GM18499 (cell line): Measurements from ENCODE around the gene TRIM10.
"Not testable (repeated sequence)": the region's sequence is repeated elsewhere in the genome, so short reads cannot be mapped to it uniquely, and the experiment has no call there.

ENCODE experiments used
- ATAC-seq: cut with Tn5 transposase; IDR thresholded peaks from one replicate; pipeline ENCODE4 v1.9.1; 2021; ENCODE audit warnings: moderate number of reproducible peaks; ENCODE audit not compliant: insufficient read depth, unreplicated experiment

The TRIM10 gene

GRCh38 chr6:30131947-30132497 lies 29.0 kb downstream of the TRIM10 start:
- ATAC-seq, result no peak

GRCh38 chr6:30130887-30131862 lies 29.8 kb downstream of the TRIM10 start:
- ATAC-seq, result no peak

GRCh38 chr6:30130179-30130679 lies 30.8 kb downstream of the TRIM10 start:
- no peak for ATAC-seq

- no peak for ATAC-seq
Measured at GRCh38 chr6:30129265-30130178, 31.5 kb downstream of the TRIM10 start.

GRCh38 chr6:30127238-30128093 lies 33.5 kb downstream of the TRIM10 start:
- ATAC-seq, result no peak

- no peak for ATAC-seq
Measured at GRCh38 chr6:30122515-30122914, 38.5 kb downstream of the TRIM10 start.

GRCh38 chr6:30121446-30122366 lies 39.3 kb downstream of the TRIM10 start:
- no peak for ATAC-seq

- ATAC-seq, result not testable (repeated sequence)
Measured at GRCh38 chr6:30118691-30119090, 42.3 kb downstream of the TRIM10 start.

GRCh38 chr6:30116724-30117123 lies 44.3 kb downstream of the TRIM10 start:
- ATAC-seq, result no peak

- ATAC-seq, result no peak
Measured at GRCh38 chr6:30113841-30114240, 47.2 kb downstream of the TRIM10 start.

- ATAC-seq, result no peak
Measured at GRCh38 chr6:30113003-30113759, 47.8 kb downstream of the TRIM10 start, which contains the start of gene TRIM31. Gene TRIM31, minus strand, starts transcription at chr6:30113090. Its CDS starts 285 bp downstream, at chr6:30112805.

GRCh38 chr6:30112402-30112994 lies 48.5 kb downstream of the TRIM10 start:
- no peak for ATAC-seq

GRCh38 chr6:30111266-30111856 lies 49.6 kb downstream of the TRIM10 start:
- no peak for ATAC-seq

GRCh38 chr6:30104661-30105060 lies 56.4 kb downstream of the TRIM10 start:
- no peak for ATAC-seq

- ATAC-seq, result no peak
Measured at GRCh38 chr6:30103872-30104179, 57.2 kb downstream of the TRIM10 start.

GRCh38 chr6:30102970-30103871 lies 57.8 kb downstream of the TRIM10 start:
- ATAC-seq, result no peak
